OCI-LY1 (cell line): Measurements from ENCODE around the gene NECTIN4.

Experiments used
- H2AFZ ChIP-seq: fragments of 200-600 bp; sonication (generic), shearing (Covaris generic); 2 replicates; pipeline ENCODE4 v1.6.0; 2014; ENCODE audit warnings: antibody characterized with exemption, mild to moderate bottlenecking, low read length
- H3F3A ChIP-seq: fragments of 200-600 bp; sonication (generic), shearing (Covaris generic); 2 replicates; pipeline ENCODE4 v1.6.0; 2014; ENCODE audit warnings: mild to moderate bottlenecking, antibody characterized with exemption, low read length, moderate library complexity; ENCODE audit not compliant: insufficient read depth
- H3K27ac ChIP-seq: fragments of 200-600 bp; sonication (generic); 2 replicates; pipeline ENCODE4 v1.5.1; 2014; ENCODE audit warnings: low read length, mixed run types, mild to moderate bottlenecking, low read depth; ENCODE audit not compliant: poor library complexity, severe bottlenecking
- H3K27me3 ChIP-seq: fragments of 200-600 bp; sonication (generic); 2 replicates; pipeline ENCODE4 v1.6.0; 2014; ENCODE audit warnings: antibody characterized with exemption, mild to moderate bottlenecking, low read length, moderate library complexity; ENCODE audit not compliant: insufficient read depth
- H3K36me3 ChIP-seq: fragments of 200-600 bp; sonication (generic); 2 replicates; pipeline ENCODE4 v1.6.1; 2014; ENCODE audit warnings: mild to moderate bottlenecking, antibody characterized with exemption, low read length, moderate library complexity, mixed read lengths; ENCODE audit not compliant: insufficient read depth
- H3K4me1 ChIP-seq: fragments of 200-600 bp; sonication (generic); 2 replicates; pipeline ENCODE4 v1.5.1; 2014; ENCODE audit warnings: mild to moderate bottlenecking, low read length, moderate library complexity; ENCODE audit not compliant: insufficient read depth, severe bottlenecking
- H3K4me2 ChIP-seq: fragments of 200-600 bp; sonication (generic), shearing (Covaris generic); 2 replicates; pipeline ENCODE4 v1.6.1; 2014; ENCODE audit warnings: low read length
- H3K4me3 ChIP-seq: fragments of 200-600 bp; sonication (generic); 2 replicates; pipeline ENCODE4 v1.5.1; 2014; ENCODE audit warnings: low read length, low read depth, mild to moderate bottlenecking, mixed read lengths; ENCODE audit not compliant: poor library complexity, severe bottlenecking
- H3K79me2 ChIP-seq: fragments of 200-600 bp; shearing (Covaris generic); 2 replicates; pipeline ENCODE4 v1.6.1; 2016; ENCODE audit warnings: mixed run types, low read length, mixed read lengths; ENCODE audit not compliant: insufficient read depth
- H3K9ac ChIP-seq: fragments of 200-600 bp; sonication (generic), shearing (Covaris generic); 2 replicates; pipeline ENCODE4 v1.6.1; 2014; ENCODE audit warnings: mild to moderate bottlenecking, low read length, mixed read lengths
- H3K9me2 ChIP-seq: fragments of 200-600 bp; sonication (generic), shearing (Covaris generic); 2 replicates; pipeline ENCODE4 v1.6.1; 2014; ENCODE audit warnings: low read depth, mild to moderate bottlenecking, low read length, mixed read lengths
- H3K9me3 ChIP-seq: fragments of 200-600 bp; shearing (Covaris generic); 2 replicates; pipeline ENCODE4 v1.6.1; 2014; ENCODE audit warnings: low read length, mixed read lengths
- H4K20me1 ChIP-seq: fragments of 200-600 bp; sonication (generic), shearing (Covaris generic); 2 replicates; pipeline ENCODE4 v1.6.0; 2016; ENCODE audit warnings: mild to moderate bottlenecking, low read length; ENCODE audit not compliant: insufficient read depth
- CTCF ChIP-seq: fragments of 200-600 bp; sonication (generic), shearing (Covaris generic); IDR thresholded peaks from 2 replicates; pipeline ENCODE4 v1.5.1; 2017; ENCODE audit warnings: mild to moderate bottlenecking, antibody characterized with exemption, low read length, moderate library complexity, mixed read lengths
- EZH2 ChIP-seq: fragments of 200-600 bp; sonication (generic), shearing (Covaris generic); IDR thresholded peaks from 2 replicates; pipeline ENCODE4 v1.8.0; 2017; ENCODE audit warnings: borderline replicate concordance, mixed run types, mild to moderate bottlenecking, antibody characterized with exemption, low read length, moderate library complexity, mixed read lengths

The NECTIN4 gene

GRCh38 chr1:161054232-161054631 lies 35.1 kb downstream of the NECTIN4 start:
- Histone ChIP-seq H3K79me2 (no peaks in the 10 kb centered on the region), H3K4me2 (no peak overlapping the region), H3K4me3 (no peak overlapping the region), H3K27ac (no peak overlapping the region), H2AFZ (no peak overlapping the region), H3K9me3 (no peaks in the 10 kb centered on the region), H3K9me2 (no peaks in the 10 kb centered on the region), H3F3A (no peaks in the 10 kb centered on the region), H3K27me3 (no peaks in the 10 kb centered on the region), H3K9ac (no peak overlapping the region), H3K36me3 (peaks cover 82% of the 10 kb centered on the region), H4K20me1 (no peaks in the 10 kb centered on the region), H3K4me1 (no peaks in the 10 kb centered on the region)
- TF ChIP-seq EZH2: no peak
- TF ChIP-seq CTCF: no peak

DNA sequence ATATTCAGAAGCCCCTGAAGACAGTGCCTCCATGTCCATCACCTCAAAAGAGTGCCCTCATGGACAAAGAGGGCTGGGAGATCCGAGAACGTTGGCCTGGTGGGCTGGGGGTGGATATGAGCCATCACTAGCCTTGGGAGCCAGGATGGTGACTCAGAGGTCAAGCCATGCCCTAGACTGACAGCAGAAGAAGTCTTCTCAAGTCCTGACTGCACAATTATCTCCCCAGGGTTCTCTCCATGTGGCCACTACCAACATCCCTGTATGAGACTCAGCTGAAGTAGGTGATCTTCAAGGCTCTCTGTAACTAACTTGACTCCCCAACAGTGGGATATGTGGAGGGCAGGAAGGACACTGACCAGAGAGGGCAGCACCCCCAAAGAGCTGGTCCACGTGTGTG lies 36.5 kb downstream of the NECTIN4 start:
- no peaks in the 10 kb centered on the region for H3K9me2 ChIP-seq
- no peaks in the 10 kb centered on the region for H3K4me1 ChIP-seq
- no peaks in the 10 kb centered on the region for H3K9me3 ChIP-seq
- no peak overlapping the region for H2AFZ ChIP-seq
- H3K79me2 ChIP-seq: no peaks in the 10 kb centered on the region
- no peak overlapping the region for H3K27ac ChIP-seq
- no peaks in the 10 kb centered on the region for H3F3A ChIP-seq
- TF ChIP-seq CTCF (no peak), EZH2 (no peak)
- H3K36me3 ChIP-seq: peaks cover 94% of the 10 kb centered on the region
- no peaks in the 10 kb centered on the region for H4K20me1 ChIP-seq
- no peak overlapping the region for H3K9ac ChIP-seq
- H3K27me3 ChIP-seq: no peaks in the 10 kb centered on the region
- no peak overlapping the region for H3K4me3 ChIP-seq
- H3K4me2 ChIP-seq: no peak overlapping the region

DNA sequence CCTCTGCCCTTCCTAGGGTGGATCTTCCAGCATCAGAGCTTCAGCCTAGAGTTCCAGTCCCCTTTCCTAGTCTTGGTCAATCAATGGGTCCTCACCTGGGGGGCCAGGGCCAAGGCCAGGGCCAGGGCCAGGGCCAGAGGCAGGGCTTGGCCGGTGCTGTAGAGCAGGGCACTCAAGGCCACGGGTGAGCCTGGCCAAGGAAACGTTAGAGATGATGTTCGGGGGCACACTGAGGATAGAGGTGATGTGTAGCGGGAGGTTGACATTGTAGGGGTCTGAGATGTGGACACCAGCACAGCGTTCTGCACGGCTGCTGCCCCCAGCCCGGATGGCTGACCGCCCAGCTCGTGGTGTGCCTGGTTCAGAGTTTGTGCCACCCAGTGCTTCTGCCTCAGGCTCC lies 38.1 kb downstream of the NECTIN4 start:
- H3K4me1 ChIP-seq: peaks cover 14% of the 10 kb centered on the region
- no peaks in the 10 kb centered on the region for H3K27me3 ChIP-seq
- no peak overlapping the region for H2AFZ ChIP-seq
- no peak overlapping the region for H3K4me3 ChIP-seq
- no peaks in the 10 kb centered on the region for H4K20me1 ChIP-seq
- H3K9ac ChIP-seq: no peak overlapping the region
- TF ChIP-seq EZH2: no peak
- TF ChIP-seq CTCF: no peak
- no peak overlapping the region for H3K4me2 ChIP-seq
- peaks cover 95% of the 10 kb centered on the region for H3K36me3 ChIP-seq
- no peak overlapping the region for H3K27ac ChIP-seq
- H3K9me2 ChIP-seq: no peaks in the 10 kb centered on the region
- H3F3A ChIP-seq: peaks cover 4% of the 10 kb centered on the region; the same call in 1 of the 2 replicates
- no peaks in the 10 kb centered on the region for H3K79me2 ChIP-seq
- H3K9me3 ChIP-seq: no peaks in the 10 kb centered on the region
